GM21526 (cell line): ENCODE results near the gene MYLK4.

ENCODE experiments used
- ATAC-seq: cut with Tn5 transposase; IDR thresholded peaks from one replicate; pipeline ENCODE4 v1.9.1; 2021; ENCODE audit warnings: moderate library complexity; ENCODE audit not compliant: unreplicated experiment, low FRiP score

MYLK4 gene

DNA sequence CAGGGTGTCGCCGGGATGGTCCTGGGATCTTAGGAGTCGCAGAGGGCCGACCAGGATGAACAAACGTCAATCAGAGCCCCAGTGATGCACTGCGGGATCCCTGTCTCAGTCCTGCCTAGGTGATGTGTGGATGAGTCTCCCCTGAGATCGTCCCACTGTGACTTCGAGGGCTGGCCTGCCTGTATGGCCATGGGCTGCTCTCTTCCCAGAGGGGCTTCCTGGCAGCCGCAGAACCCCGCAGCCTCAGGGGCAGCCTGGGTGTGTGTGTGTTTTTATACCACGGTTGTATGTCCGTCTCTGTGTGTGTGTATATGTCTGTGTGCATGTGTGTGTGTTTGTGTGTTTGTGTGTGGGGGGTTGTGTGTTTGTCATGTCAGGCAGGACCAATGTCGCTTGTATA, 111.6 kb downstream of the MYLK4 start:
- no peak for ATAC-seq

DNA sequence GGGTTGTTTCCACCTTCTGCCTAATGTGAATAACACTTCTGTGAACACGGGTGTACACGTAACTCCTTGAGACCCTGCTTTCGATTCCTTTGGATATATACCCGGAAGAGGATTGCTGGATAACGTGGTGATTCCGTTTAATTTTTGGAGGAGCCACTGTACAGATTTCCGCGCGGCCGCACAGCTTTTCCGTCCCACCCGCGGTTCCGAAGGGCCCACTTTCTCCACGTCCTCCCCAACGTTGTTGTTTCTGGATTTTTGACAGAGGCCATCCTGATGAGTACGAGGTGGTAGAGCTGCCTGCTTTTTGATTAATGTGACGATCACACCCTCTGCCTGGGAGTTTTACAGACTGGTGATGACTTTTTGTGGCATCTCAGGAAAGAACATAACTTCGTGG, 114.0 kb downstream of the MYLK4 start:
- ATAC-seq = no peak

DNA sequence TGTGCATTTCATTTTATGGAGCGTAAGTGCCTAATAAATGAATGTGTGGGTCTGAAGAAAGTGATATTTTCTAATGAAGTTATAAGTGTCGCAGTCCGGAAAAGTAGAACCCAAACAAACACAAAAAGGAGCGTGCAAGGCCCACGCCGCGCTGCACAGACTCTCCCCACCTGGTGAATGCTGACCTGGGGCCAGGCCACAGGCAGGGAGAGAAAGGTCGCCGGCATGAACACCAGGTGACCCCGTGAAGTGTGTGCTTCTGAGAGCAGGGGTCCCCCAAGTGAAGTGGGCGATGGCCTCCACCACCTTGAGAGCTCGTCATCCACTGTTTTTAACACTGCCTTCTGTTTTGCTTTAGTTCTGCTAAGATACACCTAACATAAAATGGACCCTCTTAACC, 114.8 kb downstream of the MYLK4 start:
- ATAC-seq = no peak

DNA sequence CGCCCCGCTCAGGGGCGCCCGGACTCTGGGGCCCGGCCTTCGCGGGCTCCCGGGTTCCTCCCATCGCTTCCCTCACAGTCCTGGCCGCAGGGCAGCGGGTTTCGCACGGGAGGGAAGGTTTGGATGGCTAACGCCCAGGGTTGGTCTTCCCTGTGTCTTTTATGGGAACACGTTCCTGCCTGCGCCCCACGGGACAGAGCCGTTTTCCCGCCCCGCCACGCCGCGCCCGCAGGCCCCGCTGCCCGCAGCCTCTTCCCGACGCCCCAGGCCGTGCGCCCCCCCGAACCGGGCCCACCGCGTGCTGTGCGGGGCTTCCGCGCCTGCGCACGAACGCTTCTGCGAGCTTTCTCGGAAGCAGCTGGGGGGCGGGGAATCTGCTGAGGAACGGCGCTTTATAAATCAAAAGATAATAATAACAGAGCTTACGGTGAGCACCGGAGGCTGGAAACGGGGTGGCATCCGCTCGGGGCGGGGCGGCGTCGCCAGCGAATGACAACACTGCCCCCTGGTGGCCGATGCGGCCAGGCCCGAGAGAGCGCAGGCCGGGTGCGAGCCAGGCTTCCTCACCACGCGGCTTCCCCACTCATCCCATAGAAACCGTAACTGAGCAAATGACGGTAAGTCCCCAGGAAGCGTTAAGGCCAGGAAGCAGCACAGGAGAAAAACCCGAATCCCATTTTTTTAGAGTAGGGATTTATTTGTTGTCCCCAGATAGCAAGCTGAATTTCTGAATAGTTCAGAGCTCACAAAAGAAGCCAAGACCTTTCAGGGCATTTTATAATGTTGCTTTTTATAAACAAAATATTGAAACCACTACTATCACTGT, 116.4 kb downstream of the MYLK4 start:
- ATAC-seq = peak; percentile 72

DNA sequence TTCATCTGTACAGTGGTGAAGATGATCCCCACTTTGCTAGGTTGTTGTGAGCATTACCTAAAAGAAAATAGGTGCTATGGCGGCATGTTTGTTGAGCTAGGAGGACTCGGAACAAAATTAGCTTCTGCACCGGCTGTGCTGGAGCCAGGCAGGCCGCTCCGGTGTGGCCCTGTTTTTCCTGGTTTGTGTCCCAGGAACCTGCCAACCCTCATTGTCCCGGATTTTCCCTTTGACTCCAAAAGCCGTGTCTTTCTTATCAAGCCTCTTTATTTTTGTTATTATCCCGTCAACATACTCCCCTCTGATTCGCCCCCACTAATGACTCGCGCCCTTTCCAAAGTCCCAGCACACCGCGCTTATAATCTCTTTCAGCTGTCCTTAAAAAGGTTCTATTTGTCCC, 117.0 kb downstream of the MYLK4 start:
- ATAC-seq = no peak

DNA sequence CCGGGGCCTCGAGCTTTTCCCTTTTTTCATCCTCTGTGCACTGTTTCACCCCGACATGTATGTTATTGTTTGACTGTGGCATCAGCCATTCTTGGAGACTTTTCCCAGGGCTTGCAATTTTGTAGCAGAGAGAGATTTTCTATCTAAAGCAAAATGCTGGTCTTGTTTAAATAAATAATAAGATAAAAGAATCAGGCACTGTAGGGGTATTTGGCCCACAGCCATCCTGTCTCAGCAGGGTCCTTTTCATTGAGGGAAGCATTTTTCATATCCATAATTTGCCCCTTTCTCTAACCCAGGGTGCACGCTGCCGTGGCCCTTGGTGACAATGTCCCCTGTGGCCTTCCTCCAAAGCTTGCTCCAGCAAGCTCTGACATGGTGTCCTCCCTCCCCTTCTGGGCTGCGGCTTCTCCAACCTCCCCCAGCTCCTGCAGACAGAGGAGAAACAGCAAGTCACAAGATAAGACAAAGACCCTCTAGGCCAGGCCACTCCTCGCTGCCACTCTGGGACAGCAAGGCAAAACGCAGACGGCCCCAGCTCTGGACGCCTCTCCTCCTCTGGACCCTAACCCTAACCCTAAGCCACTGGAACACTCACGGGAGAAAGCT, 117.6 kb downstream of the MYLK4 start:
- ATAC-seq = no peak

DNA sequence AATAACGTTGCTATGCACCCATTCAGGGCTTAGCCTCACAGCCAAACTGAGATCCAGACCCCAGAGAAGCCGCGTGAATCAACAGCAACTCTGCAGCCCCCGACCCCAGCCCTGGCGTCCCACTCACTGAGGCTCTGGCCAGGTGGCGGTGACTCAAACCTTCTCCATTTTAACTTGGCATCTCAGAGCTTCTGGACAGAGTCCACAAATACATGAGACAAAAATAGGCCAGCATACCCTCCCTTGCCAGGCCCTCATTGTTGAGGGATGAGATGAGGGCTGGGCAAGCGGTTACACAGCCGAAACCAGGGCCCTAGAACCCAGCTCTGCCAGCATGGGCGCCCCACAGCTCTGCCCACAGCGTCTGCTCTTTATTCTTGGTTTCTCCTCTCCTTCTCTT, 118.4 kb downstream of the MYLK4 start:
- ATAC-seq = no peak

DNA sequence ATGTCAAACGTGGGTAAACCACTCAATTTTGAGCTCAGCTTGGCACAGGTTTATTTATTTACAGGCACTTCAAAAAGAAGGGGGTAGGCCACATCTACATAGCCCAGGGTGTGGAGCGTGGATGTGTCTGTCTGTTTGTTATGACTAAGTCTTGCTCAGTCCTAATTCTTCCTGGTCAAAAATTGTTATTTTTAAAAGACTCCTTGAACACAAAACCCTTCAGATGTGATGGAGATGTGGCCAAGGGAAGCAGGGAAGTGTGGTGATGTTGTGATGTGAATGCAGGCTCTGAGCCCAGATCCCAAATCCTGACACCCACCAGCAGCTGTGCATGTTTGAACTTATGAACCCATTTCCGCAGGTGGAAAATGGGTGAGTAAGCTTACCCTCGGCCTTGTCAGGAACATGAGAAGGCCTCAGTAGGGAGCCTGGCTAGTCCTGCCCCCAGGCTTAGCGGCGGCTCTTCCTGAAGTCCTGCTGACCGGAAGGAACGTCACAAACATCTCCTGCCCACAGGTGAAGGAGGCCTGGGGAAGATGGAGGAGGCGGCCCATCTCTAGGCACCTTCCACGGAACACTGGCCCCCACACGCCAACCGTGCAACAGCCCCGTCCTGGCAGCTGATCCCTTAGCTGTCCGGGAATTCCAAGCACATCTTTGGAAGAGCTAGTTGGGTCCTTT, 119.7 kb downstream of the MYLK4 start:
- ATAC-seq = no peak

DNA sequence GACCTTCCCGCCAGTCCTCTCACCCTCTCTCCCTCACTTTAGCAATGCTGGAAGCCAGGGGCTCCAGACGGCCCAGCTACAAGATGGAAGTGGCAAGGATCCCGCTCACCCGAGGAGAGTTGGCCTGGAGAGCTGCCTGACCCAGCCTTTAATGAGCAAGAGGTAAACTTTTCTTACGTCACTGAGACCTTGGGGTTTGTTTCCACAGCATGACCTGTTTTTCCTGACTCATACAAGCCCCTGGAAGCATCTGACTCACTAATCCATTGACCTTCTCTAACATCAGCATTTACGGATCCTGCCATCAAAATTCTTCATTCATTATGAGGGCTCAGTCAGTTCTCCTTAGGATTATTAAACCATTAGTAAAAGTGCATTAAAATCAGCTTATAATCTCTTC, 120.4 kb downstream of the MYLK4 start:
- ATAC-seq = no peak

DNA sequence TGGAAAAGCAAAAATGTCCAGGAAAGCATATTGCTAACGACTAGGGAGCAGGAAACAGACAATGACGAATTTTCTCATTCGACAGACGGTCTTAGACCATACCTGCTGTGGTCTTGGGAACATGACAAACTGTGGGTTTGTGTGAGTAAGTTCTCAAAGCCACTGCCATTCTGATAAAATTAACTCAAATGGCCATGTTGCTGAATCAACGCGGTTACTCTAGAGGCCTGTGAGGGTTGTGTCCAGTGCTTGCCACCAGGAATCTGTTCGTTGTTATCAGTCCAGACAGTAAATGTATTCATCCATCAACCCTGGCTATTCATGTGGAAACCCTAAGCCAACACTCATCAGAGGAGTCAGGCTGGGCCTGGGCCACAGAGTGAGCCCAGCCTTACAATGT, 124.3 kb downstream of the MYLK4 start:
- ATAC-seq = no peak

DNA sequence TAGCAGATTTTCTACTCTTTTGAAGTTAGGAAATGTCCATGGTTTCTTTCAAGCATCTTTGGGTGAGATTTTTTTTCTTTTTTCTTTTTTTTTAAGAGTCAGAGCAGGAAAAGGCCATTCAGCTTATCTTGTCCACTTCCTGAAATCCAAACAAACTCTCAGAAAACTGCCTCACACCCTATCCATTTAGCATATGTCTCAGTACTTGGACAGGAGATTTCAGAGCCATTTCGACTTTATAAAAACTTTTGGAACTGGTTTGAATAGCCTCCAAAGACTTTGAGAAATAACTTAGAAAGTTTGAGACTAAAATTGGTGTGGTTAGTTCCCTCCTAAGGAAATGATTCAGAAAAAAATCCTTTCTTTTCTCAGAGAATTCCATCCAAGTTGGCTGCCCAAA, 125.1 kb downstream of the MYLK4 start:
- no peak for ATAC-seq

DNA sequence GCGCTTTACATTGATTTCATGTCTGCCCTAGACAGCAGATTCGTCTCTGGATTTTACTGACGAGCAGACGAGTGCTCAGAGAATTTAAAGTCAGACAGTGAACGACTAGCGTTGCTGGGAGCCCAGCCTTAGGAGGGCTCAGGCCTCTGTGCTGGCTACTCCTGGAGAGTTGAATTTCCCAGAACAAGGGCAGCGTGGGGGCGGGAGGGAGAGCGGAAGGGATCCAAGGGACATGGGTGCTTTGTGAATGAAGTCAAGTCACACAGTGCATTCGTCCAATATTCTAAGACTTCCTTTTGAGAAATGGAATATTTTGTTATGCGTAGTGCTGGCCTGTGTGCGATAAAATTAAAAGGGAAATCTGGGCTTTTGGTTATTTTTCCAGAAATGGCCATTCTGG, 126.5 kb downstream of the MYLK4 start:
- ATAC-seq = no peak

DNA sequence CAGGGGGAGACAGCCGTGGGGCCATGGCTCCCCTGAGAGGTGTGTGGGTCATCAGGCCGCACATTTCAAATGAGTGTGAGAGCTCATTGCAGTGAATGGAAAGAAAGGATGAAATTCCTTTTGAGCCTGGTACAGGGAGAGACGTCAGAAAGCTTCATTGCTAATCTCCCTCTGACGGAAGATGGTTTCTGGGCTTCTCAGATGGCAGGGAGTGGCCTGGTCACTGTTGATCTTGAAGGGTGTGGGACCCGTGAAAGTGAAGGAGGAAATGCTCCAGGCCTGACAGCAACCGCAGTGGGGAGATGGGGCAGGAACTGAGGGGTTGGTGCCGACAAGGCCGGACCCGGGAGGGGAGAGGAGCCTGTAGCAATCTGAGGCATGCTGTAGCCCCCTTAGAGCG, 127.4 kb downstream of the MYLK4 start:
- ATAC-seq = no peak

DNA sequence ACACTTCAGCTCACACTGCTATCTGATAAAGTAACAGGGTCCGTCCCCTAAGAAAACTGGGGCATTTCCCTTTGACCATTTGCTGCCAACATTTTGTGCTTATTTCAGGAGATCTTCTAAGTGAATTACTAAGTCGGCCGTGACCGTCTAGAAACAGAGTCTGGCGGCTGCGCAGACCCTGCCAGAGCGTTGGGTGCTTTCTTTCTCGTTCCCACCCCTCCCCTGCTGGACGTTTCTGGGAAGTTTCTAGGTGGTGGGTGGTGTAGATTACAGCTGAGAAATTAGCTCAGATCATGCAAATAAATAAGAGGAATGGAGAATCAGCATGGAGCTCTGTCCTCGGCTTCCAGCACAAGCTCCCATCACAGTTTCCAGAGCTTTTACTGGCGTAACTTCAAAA, 128.1 kb downstream of the MYLK4 start:
- ATAC-seq = no peak

DNA sequence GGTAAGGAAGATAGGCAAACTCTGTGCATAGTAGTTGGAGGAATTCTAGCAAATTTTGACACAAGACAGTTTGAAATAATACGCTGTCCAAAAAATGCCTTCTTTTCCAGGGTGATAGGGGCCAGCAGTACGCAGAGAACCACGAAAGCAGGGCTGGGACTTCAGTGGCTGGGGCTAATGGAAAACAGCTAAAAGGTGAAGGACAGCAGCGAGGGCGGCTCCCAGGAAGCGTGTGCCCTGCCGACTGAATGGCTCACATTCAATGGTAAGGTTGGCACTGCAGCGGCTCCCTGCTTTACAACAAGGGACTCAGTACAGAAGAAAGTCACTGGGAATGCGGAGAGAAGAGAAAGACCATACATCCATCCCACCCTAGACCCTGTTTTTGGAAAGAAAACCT, 131.1 kb downstream of the MYLK4 start:
- ATAC-seq = no peak

DNA sequence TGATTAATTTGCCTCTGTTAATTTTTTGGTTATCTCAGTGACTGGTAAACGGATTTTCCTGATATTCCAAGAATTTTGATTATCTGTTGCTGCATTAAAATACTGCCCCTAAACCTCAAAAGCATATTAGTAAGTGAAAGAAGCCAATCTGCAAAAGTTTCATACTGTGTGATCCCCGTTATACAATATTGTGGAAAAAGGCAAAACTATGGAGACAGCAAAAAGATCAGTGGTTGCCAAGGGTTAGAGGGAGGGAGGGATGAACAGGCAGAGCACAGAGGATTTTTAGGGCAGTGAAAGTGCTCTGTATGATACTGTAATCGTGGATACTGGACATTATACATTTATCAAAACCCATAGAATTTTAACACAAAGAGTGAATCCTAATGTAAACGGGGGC, 133.0 kb downstream of the MYLK4 start:
- ATAC-seq = no peak

DNA sequence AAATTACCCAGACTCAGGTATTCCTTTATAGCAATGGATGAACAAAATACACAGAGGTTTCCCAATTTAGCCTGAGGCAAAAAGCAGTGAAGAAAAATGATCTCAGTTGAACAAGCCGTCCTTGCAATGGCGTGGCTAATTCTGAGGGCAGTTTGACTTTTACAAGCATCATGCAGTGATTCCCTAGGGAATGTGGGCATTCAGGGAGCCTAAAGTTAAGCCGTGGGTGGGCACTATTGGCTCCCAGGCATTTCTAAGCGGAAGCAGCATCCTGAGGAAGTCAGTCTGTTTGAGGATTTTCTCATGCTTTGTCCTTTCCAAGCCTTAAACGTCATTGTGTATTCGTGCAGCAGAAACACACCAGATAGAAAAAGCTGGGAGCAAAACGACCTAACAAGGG, 133.9 kb downstream of the MYLK4 start:
- ATAC-seq = no peak

DNA sequence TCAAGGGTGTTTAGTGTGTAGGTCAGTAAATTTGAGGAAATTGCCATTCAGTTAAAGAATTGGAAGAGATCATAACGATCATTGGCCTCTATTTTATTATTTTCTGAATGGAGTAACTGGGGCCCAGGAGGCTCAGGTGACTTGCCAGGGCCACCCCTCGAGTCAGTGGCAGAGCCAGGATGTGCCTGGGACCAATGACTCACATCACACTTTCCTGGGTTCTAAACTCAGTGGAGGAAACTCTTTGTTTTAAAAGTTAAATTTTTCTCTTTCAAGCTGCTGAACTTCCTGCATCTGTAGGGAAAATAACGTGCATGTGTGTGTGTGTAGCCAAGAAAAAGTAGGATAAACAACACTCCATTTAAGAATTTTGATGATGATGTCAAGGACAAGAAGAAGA, 135.5 kb downstream of the MYLK4 start:
- no peak for ATAC-seq

DNA sequence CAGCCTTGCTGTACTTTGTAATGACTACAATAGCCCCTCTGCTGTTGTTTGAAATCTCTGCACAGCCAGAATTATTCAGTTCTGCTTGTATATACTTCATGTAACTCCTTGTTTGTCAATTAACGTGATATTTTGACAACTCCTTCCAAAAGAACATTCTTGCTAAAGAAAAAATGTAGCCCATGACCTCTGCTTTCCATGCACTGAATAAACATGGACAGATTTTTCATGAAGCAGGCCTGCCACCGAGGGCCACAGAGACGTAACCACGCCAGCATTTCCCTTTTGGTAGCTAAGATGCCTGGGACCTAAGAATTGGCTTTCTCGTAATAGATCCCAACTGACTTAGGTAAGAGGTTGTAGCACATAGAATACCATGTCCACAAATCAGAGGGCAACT, 135.9 kb downstream of the MYLK4 start:
- ATAC-seq = no peak

DNA sequence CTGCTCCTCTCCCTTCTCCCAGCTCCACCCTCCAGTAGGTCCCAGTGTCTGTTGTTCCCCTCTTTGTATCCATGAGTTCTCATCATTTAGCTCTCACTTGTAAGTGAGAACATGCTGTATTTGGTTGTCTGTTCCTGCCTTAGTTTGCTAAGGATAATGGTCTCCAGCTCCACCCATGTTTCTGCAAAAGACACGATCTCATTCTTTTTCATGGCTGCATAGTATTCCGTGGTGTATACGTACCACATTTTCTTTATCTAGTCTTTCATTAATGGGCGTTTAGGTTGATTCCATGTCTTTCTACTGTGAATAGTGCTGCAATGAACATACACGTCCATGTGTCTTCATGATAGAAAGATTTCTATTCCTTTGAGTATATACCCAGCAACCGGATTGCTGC, 136.6 kb downstream of the MYLK4 start:
- ATAC-seq = no peak
